A673 (cell line): ENCODE results near the gene TSPAN31.

Experiments
- CTCF ChIP-seq: fragments of 300-800, 200-600 bp; sonication (generic); conservative IDR thresholded peaks from 2 replicates; pipeline ENCODE4 v1.5.1; 2017; ENCODE audit warnings: low read depth, mild to moderate bottlenecking, antibody characterized with exemption, low read length, moderate library complexity, mixed read lengths
- EZH2 ChIP-seq: fragments of 200-600 bp; sonication (generic); IDR thresholded peaks from 2 replicates; pipeline ENCODE4 v1.6.1; 2017; ENCODE audit warnings: borderline replicate concordance, low read depth, mild to moderate bottlenecking, mixed read lengths, antibody characterized with exemption, low read length; ENCODE audit not compliant: poor library complexity, severe bottlenecking

- TF ChIP-seq CTCF: no peak
- no peak for TF ChIP-seq EZH2
Measured at GRCh38 chr12:57767305-57767698, 22.5 kb downstream of the TSPAN31 start.
